Measurements from ENCODE around the gene SLC25A47.

SLC25A47 gene

DNA sequence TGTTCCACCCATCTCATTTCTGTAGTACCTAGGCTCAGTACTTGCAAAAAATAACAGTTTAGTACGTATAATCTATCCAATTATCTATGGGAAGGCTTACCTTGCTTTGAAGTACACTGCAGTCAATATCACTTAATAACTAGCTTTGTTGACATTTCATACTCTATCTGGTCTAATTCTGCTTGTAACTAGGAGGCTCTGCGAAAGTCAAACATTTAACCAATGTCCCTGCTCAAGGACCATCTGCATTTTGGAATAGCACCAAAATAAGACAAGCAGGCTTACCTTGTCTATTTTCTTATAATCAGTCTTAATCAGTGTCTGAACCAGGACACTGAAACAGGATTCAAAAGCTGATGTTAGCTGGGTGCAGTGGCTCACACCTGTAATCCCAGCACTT, 39.9 kb downstream of the SLC25A47 start:
- Mint-ChIP-seq H3K27ac (no peak overlapping the region), H3K36me3 (ENCODE audit: low read depth) (peaks cover 51% of the 10 kb centered on the region), H3K4me3 (no peak overlapping the region), H3K4me1 (no peaks in the 10 kb centered on the region), H3K27me3 (ENCODE audit: low read depth) (no peaks in the 10 kb centered on the region), H3K9me3 (peaks cover 11% of the 10 kb centered on the region)
- TF ChIP-seq, protein P1, sequence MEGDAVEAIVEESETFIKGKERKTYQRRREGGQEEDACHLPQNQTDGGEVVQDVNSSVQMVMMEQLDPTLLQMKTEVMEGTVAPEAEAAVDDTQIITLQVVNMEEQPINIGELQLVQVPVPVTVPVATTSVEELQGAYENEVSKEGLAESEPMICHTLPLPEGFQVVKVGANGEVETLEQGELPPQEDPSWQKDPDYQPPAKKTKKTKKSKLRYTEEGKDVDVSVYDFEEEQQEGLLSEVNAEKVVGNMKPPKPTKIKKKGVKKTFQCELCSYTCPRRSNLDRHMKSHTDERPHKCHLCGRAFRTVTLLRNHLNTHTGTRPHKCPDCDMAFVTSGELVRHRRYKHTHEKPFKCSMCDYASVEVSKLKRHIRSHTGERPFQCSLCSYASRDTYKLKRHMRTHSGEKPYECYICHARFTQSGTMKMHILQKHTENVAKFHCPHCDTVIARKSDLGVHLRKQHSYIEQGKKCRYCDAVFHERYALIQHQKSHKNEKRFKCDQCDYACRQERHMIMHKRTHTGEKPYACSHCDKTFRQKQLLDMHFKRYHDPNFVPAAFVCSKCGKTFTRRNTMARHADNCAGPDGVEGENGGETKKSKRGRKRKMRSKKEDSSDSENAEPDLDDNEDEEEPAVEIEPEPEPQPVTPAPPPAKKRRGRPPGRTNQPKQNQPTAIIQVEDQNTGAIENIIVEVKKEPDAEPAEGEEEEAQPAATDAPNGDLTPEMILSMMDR (IDR thresholded peaks at IDR 0.05; ENCODE audit: unreplicated experiment in 3 of 3) = no peak

DNA sequence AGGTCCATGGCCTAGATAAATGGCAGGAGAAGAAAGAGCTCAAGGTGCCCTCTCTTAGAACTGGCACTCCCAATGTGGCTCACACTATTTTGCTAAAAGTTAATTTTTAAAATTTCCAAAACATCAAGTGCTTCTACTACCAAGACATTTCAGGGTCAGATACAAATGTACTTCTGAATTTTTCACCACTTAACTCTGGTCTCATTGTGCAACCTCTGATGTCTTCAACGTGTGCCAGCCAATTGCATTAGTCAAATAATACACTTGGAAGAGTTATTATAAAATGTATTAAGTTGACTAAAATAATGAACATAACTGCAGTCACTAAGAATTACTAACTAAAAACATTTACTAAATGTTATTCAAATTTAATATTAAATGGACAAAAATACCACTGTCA, 41.3 kb downstream of the SLC25A47 start:
- Mint-ChIP-seq H3K36me3 (ENCODE audit: low read depth) (peaks cover 41% of the 10 kb centered on the region), H3K4me1 (no peaks in the 10 kb centered on the region), H3K27ac (no peak overlapping the region), H3K27me3 (ENCODE audit: low read depth) (no peaks in the 10 kb centered on the region), H3K9me3 (peaks cover 4% of the 10 kb centered on the region), H3K4me3 (no peak overlapping the region)
- TF ChIP-seq, protein P1 (IDR thresholded peaks at IDR 0.05; ENCODE audit: unreplicated experiment in 3 of 3) = no peak

DNA sequence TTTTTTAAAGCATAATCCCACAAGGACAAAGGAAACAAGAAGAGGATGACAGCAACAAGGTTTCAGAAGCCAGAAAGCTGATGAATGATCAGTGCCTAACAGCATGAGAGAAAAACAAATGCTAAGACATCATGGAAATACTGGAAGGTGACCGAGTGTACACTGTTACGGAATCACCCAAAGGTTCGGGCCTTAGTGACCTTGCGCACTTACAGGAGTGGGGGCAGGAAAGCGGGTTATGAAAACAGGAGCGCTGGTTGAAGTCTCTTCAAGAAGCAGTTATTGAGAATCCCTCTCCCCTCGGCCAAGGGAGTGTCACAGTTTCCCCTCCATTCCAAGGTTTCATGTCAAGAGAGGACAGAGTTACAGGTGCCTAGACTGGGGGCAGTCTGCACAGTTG, 42.6 kb downstream of the SLC25A47 start:
- Mint-ChIP-seq H3K4me3 (no peak overlapping the region), H3K27ac (no peak overlapping the region), H3K27me3 (ENCODE audit: low read depth) (no peaks in the 10 kb centered on the region), H3K36me3 (ENCODE audit: low read depth) (peaks cover 28% of the 10 kb centered on the region), H3K9me3 (no peaks in the 10 kb centered on the region), H3K4me1 (no peaks in the 10 kb centered on the region)
- TF ChIP-seq, protein P1 (IDR thresholded peaks at IDR 0.05; ENCODE audit: unreplicated experiment in 3 of 3) = no peak

DNA sequence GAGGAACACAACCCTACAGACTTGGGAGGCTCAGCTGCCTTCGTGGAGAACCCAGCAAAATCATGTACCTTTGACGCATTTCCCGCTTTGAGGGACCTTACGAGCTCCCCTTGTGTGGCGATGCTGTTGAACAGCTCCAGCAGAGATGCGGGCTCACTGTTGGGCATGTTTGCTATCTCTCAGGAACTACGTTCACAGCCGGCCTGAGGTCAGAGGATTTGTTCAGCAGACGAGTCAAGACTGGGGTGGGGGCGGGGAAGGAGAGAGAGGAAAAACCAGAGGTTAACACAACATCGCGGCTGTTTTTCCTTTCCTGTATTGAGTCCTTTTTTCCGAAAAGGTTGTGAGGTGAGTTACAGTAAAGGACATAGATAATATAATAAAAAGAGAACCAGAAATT, 45.9 kb downstream of the SLC25A47 start:
- Mint-ChIP-seq H3K36me3 (ENCODE audit: low read depth) (peaks cover 24% of the 10 kb centered on the region), H3K9me3 (no peaks in the 10 kb centered on the region), H3K27me3 (ENCODE audit: low read depth) (no peaks in the 10 kb centered on the region), H3K4me3 (no peak overlapping the region), H3K4me1 (peaks cover 5% of the 10 kb centered on the region), H3K27ac (no peak overlapping the region)
- TF ChIP-seq, protein P1 (IDR thresholded peaks at IDR 0.05; ENCODE audit: unreplicated experiment in 3 of 3) = no peak

DNA sequence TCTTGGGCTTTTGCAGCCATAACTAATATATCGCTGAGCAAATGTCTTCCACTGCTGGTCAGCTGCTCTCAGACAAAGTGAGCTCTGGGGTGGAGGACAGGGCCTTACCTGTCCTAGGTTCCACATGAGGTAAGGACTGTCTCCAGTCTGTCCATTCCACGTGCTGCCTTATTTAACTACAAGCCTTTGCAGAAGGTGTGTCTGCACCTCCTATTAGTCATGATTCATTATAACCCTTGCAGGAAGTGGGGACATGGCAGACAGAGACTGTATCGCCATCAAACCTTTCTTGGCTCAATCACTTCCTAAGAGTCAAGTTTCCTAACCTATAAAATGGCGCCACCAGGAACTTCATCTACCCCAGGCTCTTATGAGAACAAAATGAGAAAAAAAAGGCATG, 46.9 kb downstream of the SLC25A47 start:
- TF ChIP-seq, protein P1 (IDR thresholded peaks at IDR 0.05; ENCODE audit: unreplicated experiment in 3 of 3) = no peak
- peaks cover 14% of the 10 kb centered on the region for H3K4me1 Mint-ChIP-seq
- H3K36me3 Mint-ChIP-seq (ENCODE audit: low read depth) = peaks cover 21% of the 10 kb centered on the region
- H3K4me3 Mint-ChIP-seq = no peak overlapping the region
- H3K9me3 Mint-ChIP-seq = no peaks in the 10 kb centered on the region
- H3K27me3 Mint-ChIP-seq (ENCODE audit: low read depth) = no peaks in the 10 kb centered on the region
- no peak overlapping the region for H3K27ac Mint-ChIP-seq

DNA sequence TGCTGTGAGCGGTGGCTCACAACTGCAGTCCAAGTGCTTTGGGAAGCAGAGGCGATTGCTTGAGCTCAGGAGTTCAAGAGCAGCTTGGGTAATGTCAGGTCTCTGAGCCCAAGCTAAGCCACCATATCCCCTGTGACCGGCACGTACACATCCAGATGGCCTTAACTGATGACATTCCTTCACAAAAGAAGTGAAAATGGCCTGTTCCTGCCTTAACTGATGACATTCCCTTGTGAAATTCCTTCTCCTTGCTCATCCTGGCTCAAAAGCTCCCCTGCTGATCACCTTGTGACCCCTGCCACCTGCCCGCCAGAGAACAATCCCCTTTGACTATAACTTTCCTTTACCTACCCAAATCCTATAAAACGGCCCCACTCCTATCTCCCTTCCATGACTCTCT, 48.6 kb downstream of the SLC25A47 start:
- TF ChIP-seq, protein P1 (IDR thresholded peaks at IDR 0.05; ENCODE audit: unreplicated experiment in 3 of 3) = no peak
- Mint-ChIP-seq H3K4me1 (peaks cover 24% of the 10 kb centered on the region), H3K4me3 (no peak overlapping the region), H3K36me3 (ENCODE audit: low read depth) (peaks cover 13% of the 10 kb centered on the region), H3K27ac (no peak overlapping the region), H3K27me3 (ENCODE audit: low read depth) (no peaks in the 10 kb centered on the region), H3K9me3 (no peaks in the 10 kb centered on the region)
